Stomach (tissue), 4 donors: Measurements from ENCODE around the gene ZNF354C.

Source experiments
- POLR2AphosphoS5 ChIP-seq, 3 donors: sonication (generic); formaldehyde crosslinking; IDR thresholded peaks; one replicate each; pipeline ENCODE4 v1.6.1; 2016; ENCODE audit warnings: antibody characterized with exemption in 3 of 3
- TF ChIP-seq, protein P1 (sequence below), 7 experiments: fragments of 450-650 bp in 4 of 7; fragments of 200-600 bp in 3 of 7; sonication (generic) in 3 of 7; IDR thresholded peaks; one replicate each; pipeline ENCODE4 v1.5.1; 2016 to 2019; ENCODE audit warnings: antibody characterized with exemption in 7 of 7, control low read depth in 2 of 7, mild to moderate bottlenecking in 1 of 7

DNA sequence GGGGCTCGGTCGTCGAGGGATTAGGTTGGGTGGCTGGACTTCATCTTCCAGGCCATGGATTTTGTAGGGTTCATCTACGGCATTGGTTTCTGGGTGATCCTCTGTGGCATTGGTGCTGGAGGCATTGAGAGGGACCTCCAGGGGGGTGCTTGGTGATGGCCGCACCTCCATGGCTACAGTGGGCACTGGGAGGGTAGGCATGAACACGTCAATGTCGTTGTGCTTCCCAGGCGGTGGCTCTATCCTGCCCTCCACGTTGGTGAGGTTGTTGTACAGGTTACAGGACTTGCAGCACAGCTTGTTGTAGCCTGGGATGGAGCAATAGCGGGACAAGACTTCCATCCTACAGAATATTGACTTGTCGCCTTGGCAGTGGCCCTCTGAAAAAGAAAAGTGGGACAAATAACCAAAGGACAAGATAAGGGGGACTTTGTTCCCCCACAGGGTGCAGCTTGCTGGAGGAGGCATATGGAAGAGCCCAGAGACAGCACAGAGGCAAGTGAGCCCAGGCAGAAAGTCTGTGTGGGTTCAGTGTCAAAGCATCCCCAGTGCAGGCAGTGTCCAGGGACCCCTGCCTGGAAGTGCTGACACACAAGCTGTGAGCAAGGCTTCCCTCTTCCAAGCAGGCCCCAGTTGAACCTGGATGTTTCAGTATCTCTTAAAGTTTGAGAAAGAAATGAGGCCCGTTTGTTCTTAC is 53.9 kb downstream of the ZNF354C start:
- no peak for TF ChIP-seq POLR2AphosphoS5 (IDR thresholded peaks at IDR 0.05)
- TF ChIP-seq, protein P1, sequence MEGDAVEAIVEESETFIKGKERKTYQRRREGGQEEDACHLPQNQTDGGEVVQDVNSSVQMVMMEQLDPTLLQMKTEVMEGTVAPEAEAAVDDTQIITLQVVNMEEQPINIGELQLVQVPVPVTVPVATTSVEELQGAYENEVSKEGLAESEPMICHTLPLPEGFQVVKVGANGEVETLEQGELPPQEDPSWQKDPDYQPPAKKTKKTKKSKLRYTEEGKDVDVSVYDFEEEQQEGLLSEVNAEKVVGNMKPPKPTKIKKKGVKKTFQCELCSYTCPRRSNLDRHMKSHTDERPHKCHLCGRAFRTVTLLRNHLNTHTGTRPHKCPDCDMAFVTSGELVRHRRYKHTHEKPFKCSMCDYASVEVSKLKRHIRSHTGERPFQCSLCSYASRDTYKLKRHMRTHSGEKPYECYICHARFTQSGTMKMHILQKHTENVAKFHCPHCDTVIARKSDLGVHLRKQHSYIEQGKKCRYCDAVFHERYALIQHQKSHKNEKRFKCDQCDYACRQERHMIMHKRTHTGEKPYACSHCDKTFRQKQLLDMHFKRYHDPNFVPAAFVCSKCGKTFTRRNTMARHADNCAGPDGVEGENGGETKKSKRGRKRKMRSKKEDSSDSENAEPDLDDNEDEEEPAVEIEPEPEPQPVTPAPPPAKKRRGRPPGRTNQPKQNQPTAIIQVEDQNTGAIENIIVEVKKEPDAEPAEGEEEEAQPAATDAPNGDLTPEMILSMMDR (IDR thresholded peaks at IDR 0.05): no peak
